Measurements from ENCODE around the gene ANKS1A. TPM values are rescaled to one million over a fixed set of nuclear protein-coding genes. Genes with fewer than 3 reads are reported as not detected.

Gene ANKS1A
- total RNA-seq, 1 donor from 2014 or later: 17.0 TPM

- Mint-ChIP-seq H3K27ac (no peak overlapping the region), H3K36me3 (peaks cover 5% of the 10 kb centered on the region), H3K4me3 (no peak overlapping the region), H3K9me3 (no peaks in the 10 kb centered on the region), H3K4me1 (peaks cover 6% of the 10 kb centered on the region), H3K27me3 (ENCODE audit: insufficient read depth, low read depth) (peaks cover 2% of the 10 kb centered on the region)
- no peaks in the 10 kb centered on the region for H3K36me3 ChIP-seq
- no peak overlapping the region for H3K9ac ChIP-seq
- no peak for DNase-seq (ENCODE audit: low spot score)
- H3K4me2 ChIP-seq: no peak overlapping the region
- no peaks in the 10 kb centered on the region for H3K79me2 ChIP-seq (ENCODE audit: low read depth)
- H3K27me3 ChIP-seq: no peaks in the 10 kb centered on the region
- H3K27ac ChIP-seq: no peak overlapping the region
- H4K20me1 ChIP-seq (ENCODE audit: low read depth): peaks cover 9% of the 10 kb centered on the region
- no peak overlapping the region for H2AFZ ChIP-seq (replicated peaks)
- no peak overlapping the region for H3K4me3 ChIP-seq
- TF ChIP-seq EZH2phosphoT487 (IDR thresholded peaks at IDR 0.05) (no peak), EZH2 (IDR thresholded peaks at IDR 0.05) (no peak), CTCF (IDR thresholded peaks at IDR 0.05) (no peak)
- no peaks in the 10 kb centered on the region for H3K9me3 ChIP-seq (ENCODE audit: low read depth)
- peaks cover 8% of the 10 kb centered on the region for H3F3A ChIP-seq (ENCODE audit: low read depth)
- H3K4me1 ChIP-seq: peaks cover 9% of the 10 kb centered on the region
These were observed 141.0 kb downstream of the ANKS1A start for GRCh38 chr6:35030099-35030498.

- no peak for DNase-seq (ENCODE audit: low spot score)
- peaks cover 2% of the 10 kb centered on the region for H3K27me3 Mint-ChIP-seq (ENCODE audit: insufficient read depth, low read depth)
- no peak overlapping the region for H3K27ac Mint-ChIP-seq
- Histone ChIP-seq H3K27ac (no peak overlapping the region), H3K4me2 (no peak overlapping the region), H3K4me3 (no peak overlapping the region), H2AFZ (replicated peaks) (no peak overlapping the region), H3F3A (ENCODE audit: low read depth) (peaks cover 15% of the 10 kb centered on the region), H3K9me3 (ENCODE audit: low read depth) (no peaks in the 10 kb centered on the region), H3K79me2 (ENCODE audit: low read depth) (no peaks in the 10 kb centered on the region), H3K9ac (no peak overlapping the region), H3K36me3 (no peaks in the 10 kb centered on the region), H3K4me1 (peaks cover 19% of the 10 kb centered on the region), H4K20me1 (ENCODE audit: low read depth) (peaks cover 7% of the 10 kb centered on the region), H3K27me3 (no peaks in the 10 kb centered on the region)
- no peaks in the 10 kb centered on the region for H3K9me3 Mint-ChIP-seq
- H3K4me1 Mint-ChIP-seq: peaks cover 11% of the 10 kb centered on the region
- TF ChIP-seq CTCF (IDR thresholded peaks at IDR 0.05) (no peak), EZH2 (IDR thresholded peaks at IDR 0.05) (no peak), EZH2phosphoT487 (IDR thresholded peaks at IDR 0.05) (no peak)
- peaks cover 5% of the 10 kb centered on the region for H3K36me3 Mint-ChIP-seq
- no peak overlapping the region for H3K4me3 Mint-ChIP-seq
These were observed 142.8 kb downstream of the ANKS1A start for GRCh38 chr6:35031611-35032529.

GRCh38 chr6:35033683-35034082, 144.6 kb downstream of the ANKS1A start:
- H4K20me1 ChIP-seq (ENCODE audit: low read depth): peaks cover 15% of the 10 kb centered on the region
- H3K4me1 ChIP-seq: peaks cover 33% of the 10 kb centered on the region
- Mint-ChIP-seq H3K36me3 (peaks cover 10% of the 10 kb centered on the region), H3K9me3 (no peaks in the 10 kb centered on the region), H3K4me3 (no peak overlapping the region), H3K27ac (no peak overlapping the region), H3K27me3 (ENCODE audit: insufficient read depth, low read depth) (peaks cover 2% of the 10 kb centered on the region), H3K4me1 (peaks cover 24% of the 10 kb centered on the region)
- H3K36me3 ChIP-seq: no peaks in the 10 kb centered on the region
- no peak overlapping the region for H3K27ac ChIP-seq
- H2AFZ ChIP-seq (replicated peaks): no peak overlapping the region
- no peaks in the 10 kb centered on the region for H3K27me3 ChIP-seq
- no peak for TF ChIP-seq EZH2 (IDR thresholded peaks at IDR 0.05)
- TF ChIP-seq CTCF (IDR thresholded peaks at IDR 0.05): no peak
- TF ChIP-seq EZH2phosphoT487 (IDR thresholded peaks at IDR 0.05): no peak
- no peak for DNase-seq (ENCODE audit: low spot score)
- no peak overlapping the region for H3K4me3 ChIP-seq
- no peak overlapping the region for H3K4me2 ChIP-seq
- H3K9me3 ChIP-seq (ENCODE audit: low read depth): no peaks in the 10 kb centered on the region
- H3K9ac ChIP-seq: no peak overlapping the region
- peaks cover 20% of the 10 kb centered on the region for H3F3A ChIP-seq (ENCODE audit: low read depth)
- H3K79me2 ChIP-seq (ENCODE audit: low read depth): no peaks in the 10 kb centered on the region

Measured in neural progenitor cell (in vitro differentiated cells).